BJ (cell line): ENCODE data around the gene GDF9. TPM values are rescaled to one million over a fixed set of nuclear protein-coding genes. Genes with fewer than 3 reads are reported as not detected.

Experiments
- CTCF ChIA-PET: fragments of 350-600 bp; formaldehyde crosslinking; extraction: SDS; loops from one replicate; lab custom pipeline; 2021; ENCODE audit warnings: antibody characterized with exemption, inconsistent platforms; lab: Yijun Ruan, JAX
- POLR2A ChIA-PET: fragments of 300-600 bp; sonication (Branson Sonifier 250); formaldehyde crosslinking; extraction: SDS; loops from one replicate; lab custom pipeline; 2021; ENCODE audit warnings: antibody characterized with exemption; lab: Charles Lee
- DNase-seq: peaks from one replicate; pipeline ENCODE4 v3.0.0-alpha.2; 2011; ENCODE audit warnings: low read depth
- H3K27me3 ChIP-seq: 2 replicates; pipeline ENCODE4 v1.6.0; 2011; ENCODE audit warnings: low read length; ENCODE audit not compliant: control insufficient read depth, insufficient read depth
- H3K36me3 ChIP-seq: 2 replicates; pipeline ENCODE4 v1.5.1; 2011; ENCODE audit warnings: low read length; ENCODE audit not compliant: control insufficient read depth, insufficient read depth
- H3K4me3 ChIP-seq: 2 replicates; pipeline ENCODE4 v1.5.1; 2011; ENCODE audit warnings: low read depth, mild to moderate bottlenecking, control low read depth, low read length
- CTCF ChIP-seq: IDR thresholded peaks from 2 replicates; pipeline ENCODE4 v1.5.1; 2011; ENCODE audit warnings: low read depth, mild to moderate bottlenecking, control low read depth, inconsistent platforms, low read length, moderate library complexity; ENCODE audit not compliant: insufficient read depth
- polyA plus RNA-seq: library from polyadenylated mRNA; depleted of rRNA; stranded (reverse); fragments of >200 nt; gene quantifications from 2 replicates; pipeline ENCODE4 v1.2.3, GENCODE V29; 2011

The GDF9 gene
- polyA plus RNA-seq, 1 experiment = 0.20 TPM

DNA sequence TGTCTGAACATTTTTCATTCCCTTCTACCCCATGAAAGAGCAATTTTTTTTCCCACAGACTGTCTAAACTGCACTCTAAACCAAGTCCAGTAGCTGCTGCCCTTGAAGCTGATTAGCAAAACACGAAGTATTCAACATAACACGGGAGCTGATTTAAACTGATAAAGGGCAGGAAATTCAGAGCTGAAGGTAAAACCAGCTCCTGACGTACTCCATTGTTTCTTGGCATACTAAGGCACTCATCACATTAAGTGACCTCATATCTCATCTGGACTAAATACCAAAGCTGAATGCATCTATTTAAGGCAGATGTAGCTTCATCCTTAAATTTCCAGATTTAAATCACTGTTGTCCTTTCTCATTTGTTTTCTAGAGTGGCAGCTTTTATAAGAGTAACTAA lies 12.0 kb downstream of the GDF9 start:
- Histone ChIP-seq H3K27me3 (no peaks in the 10 kb centered on the region), H3K4me3 (no peak overlapping the region), H3K36me3 (no peaks in the 10 kb centered on the region)
- no peak for TF ChIP-seq CTCF
- ChIA-PET CTCF (interaction anchor here (0.7 to 3.7 kb wide), 4 partner anchors 11 to 29 kb away, joined by 3 to 15 read pairs (median 8); partner anchors contain the start of genes GDF9, SHROOM1 and UQCRQ), POLR2A (no interaction called here)
- DNase-seq = no peak

DNA sequence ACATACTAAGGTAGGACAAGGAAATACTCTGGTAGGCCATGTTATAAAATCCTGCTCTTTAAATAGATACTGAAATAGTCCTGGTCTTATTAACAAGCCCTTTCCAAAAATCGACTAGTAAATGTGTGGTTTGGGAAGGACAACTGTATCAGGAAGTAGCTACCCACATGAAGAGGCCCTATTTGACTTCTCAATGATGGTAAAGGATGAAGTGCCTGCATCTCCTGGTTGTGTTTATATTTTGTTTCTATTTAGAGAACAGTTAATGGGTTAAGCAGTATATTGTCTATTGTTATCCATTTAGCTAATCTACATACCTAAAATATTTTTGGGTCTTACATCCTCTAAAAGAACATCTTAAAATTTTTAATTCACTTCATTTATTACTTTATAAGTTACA lies 12.5 kb downstream of the GDF9 start:
- POLR2A ChIA-PET = no interaction called here
- CTCF ChIA-PET = interaction anchor here (1.2 to 3.7 kb wide), 3 partner anchors 12 to 29 kb away, joined by 3 to 15 read pairs (median 13); partner anchors contain the start of genes GDF9, SHROOM1 and UQCRQ
- DNase-seq = no peak
- H3K27me3 ChIP-seq = no peaks in the 10 kb centered on the region
- TF ChIP-seq CTCF = no peak
- H3K36me3 ChIP-seq = no peaks in the 10 kb centered on the region
- no peak overlapping the region for H3K4me3 ChIP-seq

DNA sequence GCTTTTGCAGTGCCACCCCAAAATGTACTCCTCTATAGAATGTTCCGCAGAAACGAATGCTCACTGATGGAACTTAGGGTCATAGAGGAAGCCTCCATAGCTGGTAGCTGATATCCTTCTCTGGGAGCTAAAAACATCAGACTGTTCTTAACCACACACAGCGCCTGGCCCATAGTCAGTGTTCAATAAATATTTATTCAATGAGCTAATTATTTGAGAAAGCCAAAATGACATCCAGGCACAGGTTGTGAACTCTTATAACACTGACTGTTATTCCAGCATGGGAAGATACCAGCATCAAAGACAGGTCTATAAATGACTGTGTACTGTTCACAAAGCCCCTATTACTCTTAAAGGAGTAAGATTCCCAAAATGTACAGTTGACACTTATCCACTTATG lies 12.9 kb downstream of the GDF9 start:
- CTCF ChIA-PET = interaction anchor here (3.5 to 3.7 kb wide), 2 partner anchors 12 to 23 kb away, joined by 13 to 15 read pairs; partner anchors contain the start of genes GDF9, SHROOM1 and UQCRQ
- Histone ChIP-seq H3K27me3 (no peaks in the 10 kb centered on the region), H3K36me3 (no peaks in the 10 kb centered on the region), H3K4me3 (no peak overlapping the region)
- no peak for TF ChIP-seq CTCF
- POLR2A ChIA-PET = no interaction called here
- DNase-seq = no peak

DNA sequence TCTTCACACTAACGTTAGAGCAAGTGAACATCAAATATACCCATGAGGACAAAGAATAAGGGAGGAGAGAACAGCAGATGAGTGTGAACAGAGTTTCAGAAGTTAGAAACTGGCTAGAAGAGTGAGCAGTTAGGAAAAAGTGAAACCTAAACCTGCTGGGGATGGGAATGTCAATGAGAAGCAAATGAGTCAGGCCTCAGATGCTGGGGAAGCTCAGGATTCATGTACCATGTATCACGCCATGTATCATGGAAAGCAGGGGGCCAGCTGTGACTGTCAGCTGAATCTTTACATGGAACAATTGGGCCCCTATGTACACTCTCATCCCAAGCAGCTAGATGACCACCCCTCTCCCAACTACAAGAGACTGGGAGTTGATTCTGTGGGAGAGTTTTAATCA lies 16.2 kb downstream of the GDF9 start:
- Histone ChIP-seq H3K36me3 (no peaks in the 10 kb centered on the region), H3K27me3 (no peaks in the 10 kb centered on the region), H3K4me3 (no peak overlapping the region)
- no peak for DNase-seq
- CTCF ChIA-PET = interaction anchor here (1.3 to 2.6 kb wide), 4 partner anchors 9 to 30 kb away, joined by 5 to 13 read pairs (median 5); partner anchors contain the start of genes GDF9, SHROOM1 and UQCRQ
- TF ChIP-seq CTCF = no peak
- POLR2A ChIA-PET = no interaction called here

- H3K4me3 ChIP-seq = no peak overlapping the region
- ChIA-PET CTCF (interaction anchor here (0.6 to 2.6 kb wide), 6 partner anchors 10 to 301 kb away, joined by 4 to 13 read pairs (median 4); partner anchors contain the start of genes GDF9, SHROOM1 and UQCRQ), POLR2A (no interaction called here)
- no peak for DNase-seq
- H3K36me3 ChIP-seq = no peaks in the 10 kb centered on the region
- TF ChIP-seq CTCF = no peak
- no peaks in the 10 kb centered on the region for H3K27me3 ChIP-seq
Measured at GRCh38 chr5:132849347-132849746, 16.9 kb downstream of the GDF9 start.
